HG03039 (cell line): Measurements from ENCODE around the gene MINDY1.

Experiments used
- ATAC-seq: cut with Tn5 transposase; IDR thresholded peaks from one replicate; pipeline ENCODE4 v1.9.1; 2021; ENCODE audit warnings: mild to moderate bottlenecking, moderate library complexity; ENCODE audit not compliant: unreplicated experiment

Gene MINDY1

DNA sequence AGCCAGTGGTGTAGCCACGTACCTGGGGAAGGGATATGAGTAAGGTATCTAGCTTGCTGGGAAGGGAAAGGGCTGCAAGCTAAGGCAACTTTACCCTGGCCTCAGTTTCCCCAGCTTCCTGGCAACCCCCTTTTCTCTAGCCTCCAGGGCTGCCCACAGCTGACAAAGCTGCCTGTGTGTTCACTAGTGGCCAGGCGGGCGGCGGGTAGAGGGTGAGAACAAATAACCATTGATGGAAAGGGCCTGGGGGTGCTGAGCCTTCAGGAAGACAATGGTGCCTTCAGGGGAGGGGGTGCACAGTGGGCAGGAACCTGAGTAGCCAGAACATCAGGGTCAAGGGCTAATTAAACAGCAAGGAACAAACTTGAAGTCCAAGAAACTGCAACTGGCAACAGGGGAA lies 38.2 kb downstream of the MINDY1 start:
- ATAC-seq: no peak

DNA sequence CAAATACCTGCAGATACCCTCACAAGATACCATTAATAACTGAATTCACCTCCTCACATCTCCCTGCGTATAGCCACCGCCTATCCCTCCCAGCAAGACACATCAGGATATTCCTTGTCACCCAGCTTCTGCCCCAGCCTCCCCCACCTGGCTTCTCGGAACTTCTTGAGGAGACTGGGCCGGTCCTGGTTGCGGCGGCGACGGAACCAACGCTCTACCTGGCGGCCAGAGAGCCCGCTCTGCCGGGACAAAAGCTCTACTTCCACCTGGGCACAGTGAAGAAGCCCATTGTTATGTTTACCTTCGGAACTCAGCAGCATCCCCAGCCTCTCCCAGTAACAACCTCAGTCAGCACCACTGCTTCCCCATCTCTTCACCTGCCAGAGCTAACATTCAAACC lies 38.8 kb downstream of the MINDY1 start:
- no peak for ATAC-seq

GRCh38 chr1:150966011-150966410 lies 40.7 kb downstream of the MINDY1 start:
- ATAC-seq: no peak

GRCh38 chr1:150965605-150966004 lies 41.1 kb downstream of the MINDY1 start:
- ATAC-seq: no peak

- no peak for ATAC-seq
These were observed 42.6 kb downstream of the MINDY1 start for GRCh38 chr1:150964164-150964489.

GRCh38 chr1:150963321-150964163 lies 43.2 kb downstream of the MINDY1 start:
- no peak for ATAC-seq

GRCh38 chr1:150961756-150962155 lies 44.9 kb downstream of the MINDY1 start:
- ATAC-seq: no peak

DNA sequence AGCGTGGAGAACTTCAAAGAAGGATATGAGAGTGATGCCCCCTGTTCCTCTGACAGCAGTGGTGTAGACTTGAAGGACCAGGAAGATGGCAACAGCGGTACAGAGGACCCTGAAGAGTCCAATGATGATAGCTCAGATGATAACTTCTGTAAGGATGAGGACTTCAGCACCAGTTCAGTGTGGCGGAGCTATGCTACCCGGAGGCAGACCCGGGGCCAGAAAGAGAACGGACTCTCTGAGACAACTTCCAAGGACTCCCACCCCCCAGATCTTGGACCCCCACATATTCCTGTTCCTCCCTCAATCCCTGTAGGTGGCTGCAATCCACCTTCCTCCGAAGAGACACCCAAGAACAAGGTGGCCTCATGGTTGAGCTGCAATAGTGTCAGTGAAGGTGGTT lies 46.1 kb downstream of the MINDY1 start:
- no peak for ATAC-seq

DNA sequence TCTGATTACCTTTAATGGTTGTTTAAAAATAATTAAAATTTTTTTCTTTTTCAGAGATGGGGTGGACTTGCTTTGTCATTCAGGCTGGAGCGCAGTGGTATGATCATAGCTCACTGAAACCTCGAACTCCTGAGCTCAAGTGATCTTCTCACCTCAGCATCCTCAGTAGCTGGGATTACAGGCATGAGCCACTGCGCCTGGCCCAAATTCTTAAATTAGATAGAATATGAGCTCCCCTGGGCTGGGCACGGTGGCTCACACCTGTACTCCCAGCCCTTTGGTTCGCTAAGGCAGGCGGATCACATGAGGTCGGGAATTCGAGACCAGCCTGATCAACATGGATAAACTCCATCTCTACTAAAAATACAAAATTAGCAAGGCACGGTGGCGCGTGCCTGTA lies 49.0 kb downstream of the MINDY1 start:
- no peak for ATAC-seq

DNA sequence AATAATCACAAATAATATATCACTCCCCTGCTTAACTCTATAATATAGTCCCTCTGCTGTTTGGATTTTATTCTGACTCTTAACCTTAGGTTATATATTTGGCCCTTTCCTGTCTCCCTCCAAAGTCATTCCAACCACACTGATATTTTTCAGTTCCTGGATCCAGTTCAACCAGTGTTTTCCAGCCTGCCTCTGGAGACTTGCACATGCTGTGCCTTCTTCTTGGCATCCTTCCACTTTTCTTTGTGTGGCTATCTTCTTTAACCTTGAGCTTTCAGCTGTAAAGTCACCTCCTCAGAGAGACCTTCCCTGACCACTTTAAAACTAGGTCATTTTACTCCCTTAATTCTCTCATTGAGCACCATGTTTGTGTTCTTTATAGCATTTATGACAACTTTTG lies 51.4 kb downstream of the MINDY1 start:
- ATAC-seq: no peak

DNA sequence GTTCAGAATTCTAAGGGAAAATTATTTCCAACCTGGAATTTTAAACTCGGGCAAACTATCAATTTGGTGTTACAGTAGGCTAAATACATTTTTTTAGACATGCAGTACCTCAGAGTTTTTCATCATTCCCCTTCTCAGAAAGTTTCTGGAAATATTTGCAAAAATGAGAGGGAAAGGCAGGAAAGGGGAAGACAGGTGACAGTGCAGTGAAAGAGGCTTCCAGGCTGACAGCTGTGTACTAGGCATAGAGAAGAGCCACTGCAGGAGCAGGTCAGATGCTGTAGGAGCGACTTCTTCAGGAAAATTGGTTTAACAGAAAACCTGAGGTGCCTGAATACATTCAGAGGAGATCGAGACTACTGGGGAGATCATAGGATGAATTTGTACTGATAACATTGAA lies 52.0 kb downstream of the MINDY1 start:
- ATAC-seq: no peak
